CD1c-positive myeloid dendritic cell (primary cell): ENCODE data around the gene SORBS2.

Source experiments
- DNase-seq: peaks from one replicate; pipeline ENCODE4 v3.0.0-alpha.2; 2016; ENCODE audit errors: extremely low spot score

SORBS2 gene

GRCh38 chr4:185773419-185773818 is 38.6 kb downstream of the SORBS2 start:
- no peak for DNase-seq

- no peak for DNase-seq
Measured at GRCh38 chr4:185772391-185773093, 39.5 kb downstream of the SORBS2 start.

GRCh38 chr4:185771711-185772390 is 40.1 kb downstream of the SORBS2 start:
- no peak for DNase-seq

DNA sequence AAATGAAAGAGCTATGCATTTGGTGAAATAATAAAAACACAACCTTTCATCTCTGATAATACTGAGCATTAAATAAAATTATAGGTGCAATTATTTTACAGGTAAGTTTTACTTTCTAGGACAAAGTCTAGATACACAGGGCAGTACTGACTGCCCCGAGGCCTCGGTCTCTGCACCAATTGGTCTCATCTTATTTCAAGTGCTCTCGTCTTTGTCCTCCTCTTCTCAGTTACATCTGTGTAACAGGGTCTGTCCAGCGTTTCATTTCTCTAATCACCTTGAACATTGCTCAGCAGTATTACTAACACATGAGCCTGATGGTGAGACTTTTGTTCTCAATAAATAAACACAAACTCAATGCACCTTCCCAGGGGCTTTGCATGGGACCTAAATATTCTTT is 44.5 kb downstream of the SORBS2 start:
- no peak for DNase-seq

DNA sequence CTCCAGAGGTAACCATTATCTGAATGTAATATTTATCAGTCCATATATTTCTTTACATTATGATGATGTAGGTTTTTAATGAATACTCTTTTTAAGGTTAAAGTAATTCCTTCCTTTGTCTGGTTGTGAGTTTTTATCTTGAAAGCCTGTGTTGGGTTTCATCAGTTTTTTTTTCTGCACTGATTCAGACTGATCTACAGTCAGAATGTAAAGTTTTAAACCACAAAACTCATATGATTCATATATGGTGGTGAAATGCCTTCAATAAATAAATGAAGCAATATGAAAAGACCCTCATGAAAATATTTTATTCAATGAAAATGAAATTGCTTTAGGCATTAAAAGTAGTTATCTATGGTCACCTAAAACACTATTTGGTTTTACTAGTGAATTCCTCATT is 47.1 kb downstream of the SORBS2 start:
- no peak for DNase-seq

DNA sequence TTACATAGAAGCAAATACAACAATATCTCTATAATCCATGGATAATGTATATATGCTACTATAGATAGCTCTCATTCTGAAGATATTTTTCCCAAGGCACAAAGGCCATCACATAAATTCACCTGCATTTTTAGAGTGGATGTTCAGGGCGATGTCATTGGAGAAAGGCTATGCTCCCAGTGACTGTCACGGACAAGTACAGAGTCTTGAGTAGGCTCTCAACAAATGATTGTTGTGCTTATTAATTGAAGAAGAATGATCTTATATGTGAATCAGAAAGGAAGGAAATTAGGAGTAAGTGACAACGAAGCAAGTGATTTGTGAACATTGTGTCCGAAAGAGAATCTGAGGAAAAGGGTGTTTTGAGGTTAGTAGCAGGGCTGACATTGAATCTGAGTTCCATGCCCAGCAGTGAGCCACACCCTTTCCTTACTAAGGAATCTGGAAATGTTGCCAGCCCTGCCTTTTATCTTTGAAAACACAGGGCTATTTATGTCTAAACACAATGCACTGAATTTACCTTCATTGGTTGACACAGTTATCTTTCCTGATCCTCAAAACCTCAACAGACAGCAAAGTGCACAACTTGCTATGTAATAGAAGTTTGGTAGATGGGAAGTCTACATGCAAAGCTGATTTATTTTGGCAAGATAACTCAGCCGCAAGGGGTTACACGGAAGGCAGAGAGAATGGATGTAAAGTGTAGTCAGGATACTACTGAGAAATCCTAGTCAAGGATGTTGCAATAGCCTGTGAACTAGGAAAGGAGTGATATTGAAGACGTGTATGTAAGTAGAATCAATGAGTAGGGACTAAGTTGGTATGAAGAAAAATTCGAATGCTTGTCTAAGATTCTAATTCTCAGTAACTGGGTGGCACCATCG is 50.4 kb downstream of the SORBS2 start:
- DNase-seq, result no peak

DNA sequence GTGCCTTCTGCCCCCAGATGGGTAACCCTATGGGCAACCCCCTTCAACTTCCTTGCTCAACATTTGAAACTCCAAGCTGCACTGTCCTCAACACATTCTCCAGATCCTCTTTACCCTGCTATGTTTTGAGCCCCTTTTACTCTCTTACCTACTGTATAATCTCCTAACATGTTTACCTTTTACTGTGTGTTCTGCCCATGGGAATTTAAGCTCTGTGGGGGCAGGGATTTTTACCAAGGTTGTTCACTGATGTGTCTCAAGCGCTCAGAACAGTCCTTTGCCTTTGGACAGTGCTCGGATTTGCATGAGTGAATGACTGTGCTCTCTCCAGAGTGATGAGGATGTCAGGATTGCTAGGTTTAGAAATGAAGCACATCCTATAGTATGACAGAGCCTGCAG is 53.2 kb downstream of the SORBS2 start:
- no peak for DNase-seq

GRCh38 chr4:185755451-185755850 is 56.5 kb downstream of the SORBS2 start:
- no peak for DNase-seq

DNA sequence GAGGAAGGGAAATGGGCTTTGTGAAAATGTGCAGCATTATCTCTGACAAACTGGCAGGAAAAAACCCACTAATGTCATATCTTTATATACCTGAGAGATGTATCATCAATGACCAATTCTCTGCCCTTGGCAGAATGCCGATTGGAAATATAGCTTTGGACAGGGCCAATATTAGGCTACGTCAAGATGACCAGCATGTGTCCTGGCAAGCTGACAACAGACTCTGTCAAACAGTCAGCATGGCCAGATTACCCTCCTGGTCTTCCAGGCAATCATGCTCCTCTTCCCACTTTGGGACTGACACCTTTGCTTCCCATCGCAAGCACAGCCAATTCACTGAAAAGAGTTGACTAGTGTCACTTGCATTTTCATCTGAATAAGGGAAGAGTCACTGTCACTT is 57.0 kb downstream of the SORBS2 start:
- DNase-seq, result no peak

GRCh38 chr4:185752872-185753271 is 59.1 kb downstream of the SORBS2 start:
- no peak for DNase-seq

DNA sequence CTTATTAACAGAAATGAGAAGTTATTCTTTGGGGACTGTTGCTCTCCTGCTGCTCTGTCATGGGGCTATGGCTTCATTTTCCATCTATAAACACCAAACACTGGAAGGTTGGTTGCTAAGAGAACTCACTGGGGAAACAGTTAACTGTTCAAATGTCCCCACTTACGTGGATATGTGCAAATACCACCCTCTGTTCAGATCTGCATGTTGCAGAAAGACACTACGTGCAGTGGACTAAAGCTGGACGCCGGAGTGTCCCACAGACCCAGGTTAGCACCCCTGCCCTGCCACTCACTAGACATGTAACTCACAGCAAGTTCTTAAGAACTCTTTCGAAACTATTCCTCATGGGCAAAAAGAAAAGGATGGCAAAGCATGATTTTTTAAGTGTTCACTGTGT is 62.1 kb downstream of the SORBS2 start:
- DNase-seq, result no peak

GRCh38 chr4:185748901-185749390 is 63.0 kb downstream of the SORBS2 start:
- no peak for DNase-seq

GRCh38 chr4:185745891-185746290 is 66.1 kb downstream of the SORBS2 start:
- no peak for DNase-seq

DNA sequence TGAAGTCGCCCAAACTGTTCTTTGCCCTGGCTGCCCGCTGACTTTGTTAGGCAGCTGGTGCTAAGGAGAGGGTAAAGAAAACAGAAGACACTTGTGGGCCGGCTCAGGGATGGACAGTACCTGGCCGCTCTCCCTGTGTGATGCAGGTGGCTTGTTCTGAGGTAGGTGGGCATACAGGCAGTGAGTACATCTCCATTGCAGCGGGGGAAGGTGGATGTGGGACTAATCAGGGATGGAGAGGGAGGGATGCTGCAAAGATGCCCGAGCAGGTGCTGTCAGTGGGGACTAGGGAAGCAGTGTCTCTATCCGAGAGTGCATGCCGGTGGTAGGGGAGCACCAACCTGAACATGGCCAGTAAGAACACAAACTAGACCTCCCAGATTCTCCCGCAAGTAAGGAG is 67.0 kb downstream of the SORBS2 start:
- no peak for DNase-seq

- no peak for DNase-seq
Measured at GRCh38 chr4:185744488-185744862, 67.5 kb downstream of the SORBS2 start.

- DNase-seq, result peak; percentile 32
Measured at GRCh38 chr4:185743722-185744487, 68.1 kb downstream of the SORBS2 start.

DNA sequence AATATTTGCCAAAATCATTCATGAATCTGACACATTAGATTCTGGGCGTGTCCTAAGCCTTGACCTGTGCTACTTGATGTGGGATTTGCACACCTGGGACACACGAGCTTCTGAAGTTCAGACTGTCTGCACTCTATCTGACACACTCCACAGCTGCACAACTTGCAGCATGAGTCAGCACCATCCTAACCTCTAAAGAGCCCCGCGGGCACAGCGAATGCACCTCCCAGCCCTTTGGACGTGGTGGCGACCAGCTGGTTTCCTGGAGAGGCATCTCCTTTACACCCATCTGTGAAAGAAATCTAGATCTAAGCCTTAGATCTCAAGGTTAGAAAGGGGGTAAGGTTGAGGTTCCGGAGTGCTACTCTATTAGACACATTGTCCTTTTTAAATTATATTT is 69.2 kb downstream of the SORBS2 start:
- DNase-seq, result no peak

DNA sequence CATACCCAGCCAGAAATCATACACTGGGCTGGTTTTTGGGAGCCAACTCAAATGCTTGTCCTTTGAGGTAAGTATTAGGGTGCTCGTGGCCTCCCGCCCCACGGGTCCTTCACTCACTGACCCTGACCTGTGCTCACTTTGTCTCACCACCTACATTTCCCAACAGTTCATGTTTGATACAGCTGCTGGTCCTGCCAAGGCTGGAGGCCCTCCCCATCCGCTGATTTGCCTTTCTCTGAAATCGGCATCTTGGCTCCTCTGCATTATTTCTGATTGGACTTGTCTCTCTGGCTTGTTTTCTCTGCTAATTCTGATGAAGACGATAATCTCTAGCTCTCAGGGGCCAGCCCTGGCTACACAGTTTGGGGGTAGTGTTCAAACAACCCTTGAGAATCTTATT is 70.2 kb downstream of the SORBS2 start:
- DNase-seq, result no peak

GRCh38 chr4:185740471-185740873 is 71.5 kb downstream of the SORBS2 start:
- no peak for DNase-seq

- DNase-seq, result no peak
Measured at GRCh38 chr4:185738820-185739219, 73.2 kb downstream of the SORBS2 start.

DNA sequence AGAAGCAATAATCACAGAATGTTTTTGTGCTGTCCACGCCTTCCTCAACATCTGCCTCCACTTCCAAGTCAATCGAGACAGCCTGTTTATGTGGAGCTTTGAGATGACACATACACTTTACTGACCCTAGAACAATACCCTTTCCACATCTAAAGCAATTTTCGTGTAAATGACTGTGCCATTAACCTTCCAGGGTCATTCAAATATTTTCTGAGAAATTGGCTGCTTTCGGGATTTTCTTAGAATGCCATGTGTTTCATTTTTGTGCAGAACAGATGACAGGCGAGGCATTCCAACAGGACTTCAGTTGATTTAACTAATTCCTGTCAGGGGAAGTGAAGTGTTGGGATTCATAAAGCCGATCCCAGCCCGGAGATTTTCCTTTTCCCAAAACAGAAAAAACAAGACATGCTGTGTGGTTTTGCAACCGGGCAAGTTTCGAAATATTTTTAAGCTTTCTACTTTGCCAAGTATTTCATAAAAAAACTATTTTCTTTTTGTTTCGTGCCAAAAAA is 73.9 kb downstream of the SORBS2 start:
- DNase-seq, result no peak
